NB4 (cell line): ENCODE measurements around the gene ABHD4.
"Not testable (repeated sequence)": the region's sequence is repeated elsewhere in the genome, so short reads cannot be mapped to it uniquely, and the experiment has no call there.

Source experiments
- DNase-seq: peaks from one replicate; pipeline ENCODE4 v3.0.0; 2010; ENCODE audit warnings: low read depth
- H3K4me3 ChIP-seq: one replicate; pipeline ENCODE4 v1.5.1; 2011; ENCODE audit warnings: mild to moderate bottlenecking, low read depth, low read length, moderate library complexity
- CTCF ChIP-seq: IDR thresholded peaks from one replicate; pipeline ENCODE4 v1.5.1; 2012; ENCODE audit warnings: low read depth, low read length
- MAX ChIP-seq: IDR thresholded peaks from 2 replicates; pipeline ENCODE4 v1.6.1; 2011; ENCODE audit warnings: low read depth, low read length
- MYC ChIP-seq: IDR thresholded peaks from 2 replicates; pipeline ENCODE4 v1.6.1; 2011; ENCODE audit warnings: low read depth, low read length
- POLR2A ChIP-seq: IDR thresholded peaks from 2 replicates; pipeline ENCODE4 v1.6.1; 2011; ENCODE audit warnings: mild to moderate bottlenecking; ENCODE audit not compliant: insufficient read length; ENCODE audit errors: extremely low read depth

The ABHD4 gene

GRCh38 chr14:22579881-22580280 lies 18.2 kb upstream of the ABHD4 start:
- no peak overlapping the region for H3K4me3 ChIP-seq
- TF ChIP-seq POLR2A (no peak), CTCF (no peak), MYC (no peak), MAX (no peak)
- no peak for DNase-seq

- TF ChIP-seq MAX (no peak), POLR2A (no peak), MYC (no peak), CTCF (no peak)
- DNase-seq = no peak
- H3K4me3 ChIP-seq = no peak overlapping the region
Measured at GRCh38 chr14:22580625-22581024, 17.5 kb upstream of the ABHD4 start.

GRCh38 chr14:22583994-22584393 lies 14.1 kb upstream of the ABHD4 start:
- no peak for DNase-seq
- H3K4me3 ChIP-seq = no peak overlapping the region
- no peak for TF ChIP-seq MYC
- no peak for TF ChIP-seq POLR2A
- no peak for TF ChIP-seq MAX
- no peak for TF ChIP-seq CTCF

GRCh38 chr14:22587247-22587646 lies 10.9 kb upstream of the ABHD4 start:
- no peak for DNase-seq
- TF ChIP-seq MAX (no peak), MYC (no peak), CTCF (no peak), POLR2A (no peak)
- peak overlapping the region; percentile 85 for H3K4me3 ChIP-seq

GRCh38 chr14:22587677-22588422 lies 10.2 kb upstream of the ABHD4 start:
- DNase-seq = not testable (repeated sequence)
- H3K4me3 ChIP-seq = peak overlapping the region; percentile 85

GRCh38 chr14:22588526-22589095 lies 9.5 kb upstream of the ABHD4 start:
- peak overlapping the region; percentile 85 for H3K4me3 ChIP-seq
- TF ChIP-seq CTCF (no peak), POLR2A (no peak), MYC (no peak), MAX (no peak)
- DNase-seq = peak; percentile 11
